ENCODE measurements around the gene FBLN2. TPM values are rescaled to one million over a fixed set of nuclear protein-coding genes. Genes with fewer than 3 reads are reported as not detected.

The FBLN2 gene
- total and polyA plus RNA-seq, 2 of the 13 experiments (the other 11 are each of a cell fraction or from before 2014, with no cell fraction given) = not detected

GRCh38 chr3:13686367-13687160 is 137.6 kb downstream of the FBLN2 start:
- intact Hi-C loops (cut with micrococcal nuclease; ENCODE audit: unreplicated experiment) (no loop called here), in situ Hi-C loops (cut with HindIII; ENCODE audit: extremely low pct_ligation_motif_present, low pct_unique_long_range_greater_than_20kb) (no loop called here)
- H3K36me3 ChIP-seq (replicated peaks in 1 of 2; ENCODE audit: control insufficient read depth in 1 of 2, insufficient read depth in 2 of 2, low read length in 2 of 2) = no peaks in the 10 kb centered on the region
- FAIRE-seq = no peak
- H3K9me3 ChIP-seq (ENCODE audit: low read length) = no peaks in the 10 kb centered on the region
- no TSS peak for BruUV-seq (replicated peaks)
- no peak overlapping the region for H3K4me3 ChIP-seq (replicated peaks in 1 of 3; ENCODE audit: insufficient read depth in 1 of 3, low read depth in 2 of 3, low read length in 3 of 3)
- no peak for ATAC-seq
- H3K4me1 ChIP-seq (ENCODE audit: insufficient read depth, low read length) = no peaks in the 10 kb centered on the region
- TF ChIP-seq HOXD1 (CRISPR knock-in tag; IDR thresholded peaks at IDR 0.05) = no peak
- no peak for TF ChIP-seq HINFP (CRISPR knock-in tag; IDR thresholded peaks at IDR 0.05; ENCODE audit: low read depth)
- no peak for TF ChIP-seq PRPF4 (IDR thresholded peaks at IDR 0.05; ENCODE audit: low read depth, low read length, poor library complexity, severe bottlenecking)
- no peak for TF ChIP-seq MIER2 (CRISPR knock-in tag; IDR thresholded peaks at IDR 0.05)
- no peak for TF ChIP-seq ZNF136 (CRISPR knock-in tag; IDR thresholded peaks at IDR 0.05; ENCODE audit: low read depth)
- TF ChIP-seq TGIF2 (CRISPR knock-in tag; IDR thresholded peaks at IDR 0.05) = no peak
- TF ChIP-seq HMG20B (CRISPR knock-in tag; conservative IDR thresholded peaks at IDR 0.05) = no peak
- CTCF ChIA-PET (ENCODE audit: low intra/inter-chr PET ratio, low total read pairs) = no interaction called here
- no peak overlapping the region for H3K9ac ChIP-seq (ENCODE audit: insufficient read depth, low read depth, low read length)
- POLR2A ChIA-PET = no interaction called here
- H3K27me3 ChIP-seq (ENCODE audit: control insufficient read depth in 1 of 2, insufficient read depth in 2 of 2, low read length in 2 of 2) = peaks cover 6 to 80% of the 10 kb centered on the region in 2 experiments; a peak in 4 of 5 replicates
- no peak for DNase-seq (ENCODE audit: low spot score)
- no peak overlapping the region for H3K4me2 ChIP-seq (ENCODE audit: low read depth, low read length)
- WGBS (ENCODE audit: low lambda C conversion rate) = 1% methylated on average over 6 of the region's 10 CpGs
- H3K79me2 ChIP-seq (ENCODE audit: insufficient read depth, low read length) = no peaks in the 10 kb centered on the region
- H4K20me1 ChIP-seq (ENCODE audit: insufficient read depth, low read length) = no peaks in the 10 kb centered on the region
- H3K27ac ChIP-seq (ENCODE audit: extremely low read length, insufficient read depth, low read length) = no peak overlapping the region
- no peak overlapping the region for H2AFZ ChIP-seq (ENCODE audit: low read length)

All from HepG2 (cell line).